AG10803 (cell line): ENCODE data around the gene GPSM1.

Source experiments
- DNase-seq: peaks from one replicate; pipeline ENCODE4 v3.0.0; 2010; ENCODE audit warnings: low read depth
- H3K4me3 ChIP-seq: 2 replicates; pipeline ENCODE4 v1.5.1; 2011; ENCODE audit warnings: mild to moderate bottlenecking, low read length, control low read depth
- TF ChIP-seq, protein P1 (sequence below): conservative IDR thresholded peaks from 2 replicates; pipeline ENCODE4 v1.5.1; 2011; ENCODE audit warnings: mild to moderate bottlenecking, low read length, control low read depth, inconsistent platforms

Gene GPSM1

GRCh38 chr9:136292026-136292538, 35.3 kb upstream of the GPSM1 start:
- no peak for DNase-seq
- TF ChIP-seq, protein P1, sequence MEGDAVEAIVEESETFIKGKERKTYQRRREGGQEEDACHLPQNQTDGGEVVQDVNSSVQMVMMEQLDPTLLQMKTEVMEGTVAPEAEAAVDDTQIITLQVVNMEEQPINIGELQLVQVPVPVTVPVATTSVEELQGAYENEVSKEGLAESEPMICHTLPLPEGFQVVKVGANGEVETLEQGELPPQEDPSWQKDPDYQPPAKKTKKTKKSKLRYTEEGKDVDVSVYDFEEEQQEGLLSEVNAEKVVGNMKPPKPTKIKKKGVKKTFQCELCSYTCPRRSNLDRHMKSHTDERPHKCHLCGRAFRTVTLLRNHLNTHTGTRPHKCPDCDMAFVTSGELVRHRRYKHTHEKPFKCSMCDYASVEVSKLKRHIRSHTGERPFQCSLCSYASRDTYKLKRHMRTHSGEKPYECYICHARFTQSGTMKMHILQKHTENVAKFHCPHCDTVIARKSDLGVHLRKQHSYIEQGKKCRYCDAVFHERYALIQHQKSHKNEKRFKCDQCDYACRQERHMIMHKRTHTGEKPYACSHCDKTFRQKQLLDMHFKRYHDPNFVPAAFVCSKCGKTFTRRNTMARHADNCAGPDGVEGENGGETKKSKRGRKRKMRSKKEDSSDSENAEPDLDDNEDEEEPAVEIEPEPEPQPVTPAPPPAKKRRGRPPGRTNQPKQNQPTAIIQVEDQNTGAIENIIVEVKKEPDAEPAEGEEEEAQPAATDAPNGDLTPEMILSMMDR = no peak
- no peak overlapping the region for H3K4me3 ChIP-seq

- TF ChIP-seq, protein P1 = no peak
- no peak overlapping the region for H3K4me3 ChIP-seq
- DNase-seq = no peak
Observed at GRCh38 chr9:136292591-136293448, 34.5 kb upstream of the GPSM1 start.

- no peak for DNase-seq
- TF ChIP-seq, protein P1 = no peak
- H3K4me3 ChIP-seq = no peak overlapping the region
Observed at GRCh38 chr9:136293476-136294077, 33.8 kb upstream of the GPSM1 start.

DNA sequence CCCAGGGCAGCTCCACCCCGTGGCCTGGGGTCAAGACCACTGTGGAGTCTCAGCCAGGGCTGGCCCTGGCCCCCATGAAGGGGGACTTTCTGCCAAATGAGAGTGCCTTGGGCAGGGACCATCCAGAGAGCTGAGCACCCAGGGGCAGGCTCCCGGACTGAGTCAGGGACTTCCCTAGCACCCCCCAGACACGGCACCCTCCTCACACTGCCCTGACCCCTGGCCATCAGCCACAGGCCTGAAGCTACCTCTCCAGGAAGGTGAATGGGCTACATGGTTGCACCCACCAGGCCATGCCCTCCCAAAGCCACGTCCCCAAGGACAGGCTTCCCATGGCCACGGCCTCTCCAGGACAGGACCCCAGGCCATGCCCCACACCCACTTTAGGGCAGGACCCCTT, 32.9 kb upstream of the GPSM1 start:
- DNase-seq = no peak
- TF ChIP-seq, protein P1 = no peak
- no peak overlapping the region for H3K4me3 ChIP-seq

GRCh38 chr9:136295055-136295454, 32.3 kb upstream of the GPSM1 start:
- no peak for DNase-seq
- TF ChIP-seq, protein P1 = no peak
- no peak overlapping the region for H3K4me3 ChIP-seq

DNA sequence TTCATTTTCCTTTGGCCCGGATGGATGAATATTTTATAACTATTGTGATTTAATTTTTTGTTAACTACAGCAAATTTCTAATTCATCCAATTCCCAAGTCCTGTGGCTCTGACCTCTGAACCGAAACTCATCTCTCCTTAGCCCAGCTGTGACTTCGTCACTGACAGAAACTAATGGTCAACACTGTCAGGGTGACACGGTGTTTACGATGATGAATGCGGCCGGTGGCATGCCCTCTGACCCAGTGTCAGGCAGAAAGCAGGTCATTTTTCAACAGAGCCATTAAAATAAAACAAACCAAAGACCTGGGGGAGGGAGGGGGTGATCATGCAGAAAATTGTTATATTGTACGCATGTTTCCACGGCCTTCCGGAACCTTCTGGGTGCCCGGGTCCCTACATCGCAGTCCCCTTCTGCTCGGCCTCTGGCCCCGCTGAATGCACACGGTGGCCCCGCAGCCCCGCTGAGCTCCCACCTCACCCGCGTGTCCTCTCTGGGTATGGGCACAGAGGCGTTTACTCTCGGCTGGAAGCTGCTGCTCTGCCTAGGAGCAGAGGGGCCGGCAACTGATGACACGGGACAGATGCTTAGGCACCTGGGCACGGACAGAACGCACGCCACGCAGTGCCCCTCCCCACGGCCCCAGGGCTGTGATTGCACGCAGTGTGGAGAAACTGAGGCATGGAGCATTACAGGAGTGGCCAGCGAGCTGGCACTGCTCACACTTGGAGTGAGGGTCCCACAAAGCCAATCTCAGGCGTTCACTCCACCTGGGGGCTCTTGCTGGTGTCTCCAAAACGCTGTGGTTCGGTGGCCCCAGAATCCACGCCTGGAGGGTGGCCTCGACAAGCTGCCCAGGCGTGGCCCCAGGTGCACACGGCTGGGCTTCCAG, 31.6 kb upstream of the GPSM1 start:
- TF ChIP-seq, protein P1 = no peak
- DNase-seq = no peak

More for the DNA sequence above, 31.6 kb upstream of the GPSM1 start:
- no peak overlapping the region for H3K4me3 ChIP-seq
